IPS-NIHi7 (cell line): ENCODE results near the gene FAM78A.

ENCODE experiments used
- DNase-seq: peaks from one replicate; pipeline ENCODE4 v3.0.0; 2012; ENCODE audit warnings: mixed read lengths; ENCODE audit errors: extremely low spot score

FAM78A gene

DNA sequence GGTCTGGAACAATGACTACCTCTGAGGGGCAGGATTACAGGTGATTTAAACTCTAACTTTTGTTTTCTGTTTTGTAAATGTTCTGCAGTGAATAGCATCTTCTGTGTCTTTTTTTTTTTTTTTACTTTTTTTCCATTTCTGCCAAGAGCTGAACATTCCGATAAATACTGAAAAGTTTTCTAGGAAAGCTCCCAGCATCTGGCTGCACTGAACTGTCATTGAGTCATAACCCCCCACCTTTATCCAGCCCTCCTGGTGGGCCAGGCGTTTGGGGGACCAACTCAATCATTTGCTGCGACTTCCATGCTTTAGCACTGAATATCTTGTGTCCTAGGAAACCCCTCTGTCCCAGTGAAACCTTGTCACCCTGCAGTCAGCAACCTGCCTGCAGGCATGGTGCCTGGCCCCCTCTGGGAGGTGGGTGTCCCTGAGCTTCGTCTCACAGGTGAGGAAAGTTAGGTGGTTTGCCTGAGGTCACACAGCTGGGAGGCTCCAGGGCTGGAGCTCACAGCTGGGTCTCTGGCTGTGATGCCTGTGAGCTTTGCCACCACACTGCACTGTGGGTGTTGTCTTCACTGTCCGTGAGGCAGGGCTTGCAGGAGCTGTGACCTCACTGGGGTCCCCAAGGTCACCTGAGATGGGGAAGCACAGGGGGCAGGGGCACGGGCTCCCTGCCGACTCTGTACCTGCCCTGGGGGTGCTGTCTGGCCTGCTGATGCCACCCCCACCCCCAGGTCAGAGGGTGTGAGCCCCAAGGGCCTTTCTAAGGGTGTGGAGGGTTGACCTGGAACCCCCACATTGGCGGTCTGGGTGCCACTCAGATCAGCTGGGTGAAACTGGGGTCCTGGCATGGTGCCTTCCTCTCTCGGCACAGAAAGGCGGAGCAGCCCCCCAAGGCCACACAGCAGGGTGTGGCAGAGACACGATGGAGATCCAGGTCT is 27.3 kb upstream of the FAM78A start:
- no peak for DNase-seq

DNA sequence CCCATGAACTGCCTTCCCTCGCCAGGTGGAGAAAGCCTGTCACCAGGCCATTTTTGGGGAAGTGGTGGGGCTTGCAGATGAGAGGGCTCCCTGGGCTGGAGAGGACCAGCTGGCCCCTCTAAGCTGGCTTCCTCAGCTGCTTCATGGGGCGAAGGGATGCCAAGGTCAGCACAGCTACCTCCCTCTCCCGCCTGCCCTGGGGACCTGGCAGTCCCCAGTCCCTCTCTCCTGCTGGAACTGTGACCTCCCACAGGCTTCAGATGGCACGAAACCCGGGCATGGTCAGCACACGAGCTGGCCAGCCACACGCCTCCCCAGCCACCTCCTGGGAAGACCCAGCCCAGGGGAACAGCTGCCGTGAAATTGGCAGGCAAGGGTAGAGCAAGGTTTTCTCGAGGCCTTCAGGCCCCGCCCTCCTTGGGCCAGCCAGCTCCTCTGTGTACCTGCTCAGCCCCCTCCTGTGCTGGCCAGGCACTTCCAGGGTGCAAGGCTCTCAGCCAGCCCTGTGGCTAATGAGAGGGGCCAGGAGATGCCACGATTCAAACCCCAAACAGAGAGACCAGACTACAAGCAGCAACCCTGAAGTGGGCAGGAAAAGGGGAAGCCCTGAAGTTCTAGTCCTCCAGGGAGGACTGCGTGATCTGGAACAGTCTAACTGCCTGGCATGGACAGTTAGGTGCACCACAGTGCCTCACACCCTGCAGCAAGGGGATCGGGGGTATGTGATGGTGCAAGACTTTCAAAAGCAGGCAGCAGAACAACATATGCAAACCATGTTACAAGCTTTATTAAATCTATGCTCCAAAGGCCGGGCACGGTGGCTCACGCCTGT is 26.1 kb upstream of the FAM78A start:
- DNase-seq = no peak

DNA sequence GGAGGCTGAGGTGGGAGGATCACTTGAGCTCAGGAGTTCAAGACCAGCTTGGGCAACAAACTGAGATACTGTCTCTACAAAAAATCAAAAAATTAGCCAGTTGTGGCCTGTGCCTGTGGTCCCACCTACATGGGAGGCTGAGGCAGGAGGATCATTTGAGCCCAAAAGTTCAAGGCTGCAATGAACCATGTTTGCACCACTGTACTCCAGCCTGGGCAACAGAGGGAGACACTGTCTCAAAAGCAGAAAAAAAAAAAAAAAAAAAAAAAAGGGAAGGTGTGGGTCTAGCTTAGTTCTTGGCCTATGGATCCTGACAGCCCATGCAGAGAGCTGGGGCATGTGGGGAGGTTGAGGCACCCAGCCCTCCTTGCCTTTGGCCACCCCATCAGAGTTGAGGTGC is 24.1 kb upstream of the FAM78A start:
- DNase-seq = no peak

DNA sequence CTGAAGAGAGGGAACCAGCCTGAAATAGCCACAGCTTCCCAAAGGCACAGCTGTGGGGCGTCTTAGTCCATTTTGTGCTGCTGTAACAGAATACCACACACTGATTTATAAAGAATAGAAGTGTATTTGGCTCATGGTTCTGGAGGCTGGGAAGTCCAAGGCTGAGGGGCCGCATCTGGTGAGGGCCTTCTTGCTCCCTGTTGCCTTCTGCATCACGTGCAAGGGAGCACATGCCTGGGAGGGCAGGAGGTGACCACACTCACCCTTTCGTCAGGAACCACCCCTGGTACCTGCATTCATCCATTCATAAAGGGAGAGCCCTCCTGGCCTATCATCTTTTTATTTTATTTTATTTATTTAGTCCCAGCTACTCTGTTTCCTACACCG is 23.6 kb upstream of the FAM78A start:
- DNase-seq = no peak

DNA sequence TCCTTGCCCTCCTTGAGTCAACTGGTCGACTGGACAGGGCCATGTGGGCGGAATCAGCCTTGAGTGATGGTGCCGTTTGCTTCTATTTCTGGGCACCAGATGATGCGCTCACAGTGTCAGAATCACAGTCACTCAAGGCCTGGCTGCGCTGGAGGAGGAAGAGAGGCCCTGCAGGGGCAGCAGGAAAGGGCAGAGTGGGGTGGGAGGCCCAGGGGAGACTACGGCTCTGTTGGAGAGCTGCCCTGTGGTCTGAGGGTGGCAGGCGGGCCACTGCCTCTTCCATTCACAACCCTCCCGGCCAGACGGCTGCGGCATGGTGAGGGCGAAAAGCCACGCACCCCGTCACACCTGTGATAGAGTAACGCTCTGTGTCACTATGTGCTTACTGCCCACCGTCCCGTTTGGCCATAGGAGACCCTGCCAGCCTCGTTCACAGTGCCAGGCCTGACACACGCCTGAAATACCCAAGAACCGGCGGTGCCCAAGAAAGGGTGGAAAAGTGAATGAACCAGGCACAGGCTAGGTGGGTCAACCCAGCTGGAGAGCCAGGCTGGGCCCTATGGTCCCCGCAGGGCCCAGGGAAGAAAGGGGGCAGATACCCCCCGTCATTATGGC is 23.1 kb upstream of the FAM78A start:
- no peak for DNase-seq

DNA sequence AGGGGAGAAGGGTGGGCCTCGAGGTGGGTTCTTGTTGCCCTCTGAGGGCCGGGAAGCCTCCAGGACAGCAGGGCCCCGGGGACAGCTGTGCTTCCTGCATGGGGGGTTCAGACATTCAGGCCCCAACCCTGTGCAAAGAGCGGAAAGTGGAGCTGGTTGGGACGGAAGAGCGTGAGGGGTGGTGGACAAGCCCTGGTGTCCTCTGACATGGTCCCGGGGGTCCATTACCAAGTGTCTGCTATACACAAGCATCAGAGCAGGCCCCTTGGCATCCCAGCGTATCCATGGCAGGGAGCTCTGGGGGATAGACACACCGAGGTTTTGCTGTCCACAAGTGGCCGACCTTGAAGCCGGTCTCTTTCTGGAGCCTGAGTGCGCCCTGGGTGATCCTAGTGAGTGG is 22.5 kb upstream of the FAM78A start:
- no peak for DNase-seq

DNA sequence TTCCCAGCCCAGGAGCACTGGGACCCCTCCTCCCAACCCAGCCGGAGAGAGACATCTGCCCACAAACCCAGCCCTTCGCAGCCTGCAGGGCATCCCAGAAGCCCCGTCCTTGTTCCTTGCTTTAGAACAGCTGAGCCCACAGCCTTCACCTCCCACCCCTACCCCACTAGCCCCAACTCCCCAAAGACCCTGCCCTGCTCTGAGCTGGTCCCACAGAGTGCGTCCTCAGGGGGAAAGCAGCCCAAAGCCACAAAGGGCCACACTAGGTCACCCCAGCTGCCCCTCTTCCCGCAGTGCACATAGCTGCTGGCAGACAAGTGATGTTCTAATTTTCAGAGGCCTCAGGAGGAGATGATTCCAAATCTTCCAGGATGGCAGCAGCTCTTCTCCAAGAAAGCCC is 22.0 kb upstream of the FAM78A start:
- DNase-seq = no peak

DNA sequence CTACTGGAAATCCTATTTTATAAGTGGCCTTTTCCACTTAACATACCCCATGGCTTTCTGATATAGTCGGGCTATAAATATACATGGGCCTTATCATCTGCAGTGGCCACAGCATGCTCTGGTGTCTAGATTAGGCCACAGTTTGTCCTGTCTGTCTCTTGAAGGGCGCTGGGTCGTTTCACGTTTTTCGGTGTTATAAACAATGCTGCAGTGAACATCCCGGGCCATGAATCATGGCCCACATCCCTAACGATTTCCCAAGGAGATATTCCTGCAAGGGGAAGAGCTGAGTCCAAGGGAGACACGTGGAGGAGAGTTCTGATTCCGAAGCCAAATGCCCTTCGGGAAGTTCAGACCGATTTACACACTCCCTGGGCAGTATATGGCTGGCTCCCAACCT is 21.6 kb upstream of the FAM78A start:
- DNase-seq = no peak

DNA sequence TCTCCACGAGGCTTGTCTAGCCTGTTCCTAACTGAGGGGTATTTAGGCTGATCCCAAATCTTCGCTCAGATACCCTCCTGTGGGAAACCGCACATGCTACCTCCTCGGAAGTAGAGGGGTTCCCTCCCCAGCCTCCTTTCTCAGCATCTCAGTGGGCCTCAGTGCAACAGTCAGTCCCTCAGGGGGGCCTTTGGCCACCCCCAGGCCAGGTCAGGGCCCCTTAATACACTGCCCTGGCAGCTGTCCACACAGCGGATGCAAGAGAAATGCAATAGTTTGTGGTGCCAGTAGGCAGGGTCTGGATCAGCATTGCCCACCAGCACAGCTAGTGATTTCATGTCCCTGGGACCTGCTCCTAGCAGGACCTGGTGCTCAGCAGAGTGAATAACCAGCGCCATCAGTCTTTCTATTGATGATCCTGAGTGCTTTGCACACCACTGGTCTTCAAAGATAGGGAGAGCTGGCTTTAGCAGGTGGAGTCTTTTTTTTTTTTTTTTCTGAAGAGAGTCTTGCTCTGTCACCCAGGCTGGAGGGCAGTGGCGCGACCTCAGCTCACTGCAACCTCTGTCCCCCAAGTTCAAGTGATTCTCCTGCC is 20.7 kb upstream of the FAM78A start:
- DNase-seq = no peak

DNA sequence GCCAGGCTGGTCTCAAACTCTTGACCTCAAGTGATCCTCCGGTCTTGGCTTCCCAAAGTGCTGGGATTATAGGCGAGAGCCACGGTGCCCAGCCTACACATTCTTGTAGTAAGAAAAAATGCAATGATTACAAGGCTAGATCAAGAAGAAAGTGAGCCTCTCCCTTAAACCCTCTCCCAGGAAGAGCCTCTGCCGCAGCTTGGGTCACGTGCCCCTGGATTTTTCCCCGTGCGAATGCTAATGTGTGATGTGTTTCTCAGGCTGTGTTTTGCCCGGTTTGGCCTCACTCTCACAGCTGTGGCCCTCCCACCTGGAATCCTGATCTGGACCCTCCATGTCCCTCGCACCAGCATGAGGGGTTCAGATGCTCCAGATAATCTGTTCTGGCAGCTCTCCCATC is 20.1 kb upstream of the FAM78A start:
- no peak for DNase-seq

DNA sequence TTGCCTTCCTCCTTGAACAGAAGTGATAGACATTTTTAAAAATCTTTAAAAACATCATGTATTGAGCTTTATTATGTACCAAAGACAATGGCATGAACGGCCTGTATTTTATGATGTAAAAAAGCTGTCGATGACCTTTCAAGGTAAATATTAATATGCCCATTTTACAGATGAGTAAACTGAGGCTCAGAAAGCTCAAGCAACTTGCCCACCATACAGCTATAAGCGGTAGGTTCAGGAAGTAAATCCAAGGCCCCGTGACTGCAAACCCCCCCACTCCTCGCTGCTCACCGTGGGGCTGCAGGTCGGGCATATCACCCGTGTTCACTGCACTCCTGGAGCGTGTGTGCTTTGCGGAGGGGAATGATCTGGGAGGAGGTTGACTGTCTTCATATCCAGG is 16.6 kb upstream of the FAM78A start:
- DNase-seq = no peak

DNA sequence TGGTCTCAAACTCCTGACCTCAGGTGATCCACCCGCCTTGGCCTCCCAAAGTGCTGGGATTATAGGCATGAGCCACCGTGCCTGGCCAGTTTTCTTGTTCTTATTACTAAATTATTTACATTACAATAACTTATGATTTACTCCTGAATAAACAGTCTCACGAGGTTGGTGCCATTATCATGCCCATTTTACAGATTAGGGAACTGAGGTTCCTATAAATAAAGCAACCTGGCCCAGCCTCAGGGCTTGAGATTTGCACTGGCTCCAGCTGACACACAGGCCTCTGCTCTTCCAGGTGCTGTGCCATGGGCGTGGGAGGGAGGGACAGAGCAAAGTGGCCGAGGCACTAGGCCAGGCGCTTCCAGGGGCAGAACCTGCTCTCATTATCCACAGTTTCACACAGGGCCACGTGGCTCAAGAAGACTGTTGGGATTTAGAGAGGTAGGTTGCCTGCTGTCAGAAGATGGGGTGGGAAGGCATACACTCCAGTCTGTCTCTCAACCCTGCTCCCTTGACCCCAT is 15.5 kb upstream of the FAM78A start:
- DNase-seq = no peak

DNA sequence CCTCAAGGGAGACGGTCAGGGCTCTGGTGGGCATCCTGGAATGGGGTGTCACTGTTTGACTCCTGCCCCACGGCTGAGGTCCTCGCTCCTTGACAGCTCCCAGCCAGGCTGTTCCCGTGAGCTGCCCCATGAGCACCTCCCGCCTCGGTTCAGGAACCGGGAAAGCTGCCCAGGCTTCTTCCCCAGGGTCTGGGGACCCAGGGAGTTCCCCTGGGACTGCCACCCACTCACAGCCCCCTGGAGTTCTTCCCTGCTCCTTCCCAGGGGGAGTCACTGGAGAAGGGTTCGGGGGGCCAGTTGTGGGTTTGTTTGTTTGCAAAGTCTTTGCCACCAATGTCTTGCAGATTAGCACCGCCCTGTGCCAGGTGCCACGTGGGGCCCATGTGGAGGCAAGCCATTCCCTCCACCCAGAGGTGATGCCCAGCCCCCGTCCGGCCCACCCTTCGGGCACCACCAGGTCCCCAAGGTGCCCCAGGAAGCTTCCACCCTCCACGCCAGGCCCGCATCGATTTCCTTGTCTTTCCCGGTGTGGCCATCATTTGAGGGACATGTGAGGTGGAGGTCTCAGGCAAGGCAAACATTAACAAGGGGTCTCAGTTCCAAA is 14.6 kb upstream of the FAM78A start:
- DNase-seq = no peak

DNA sequence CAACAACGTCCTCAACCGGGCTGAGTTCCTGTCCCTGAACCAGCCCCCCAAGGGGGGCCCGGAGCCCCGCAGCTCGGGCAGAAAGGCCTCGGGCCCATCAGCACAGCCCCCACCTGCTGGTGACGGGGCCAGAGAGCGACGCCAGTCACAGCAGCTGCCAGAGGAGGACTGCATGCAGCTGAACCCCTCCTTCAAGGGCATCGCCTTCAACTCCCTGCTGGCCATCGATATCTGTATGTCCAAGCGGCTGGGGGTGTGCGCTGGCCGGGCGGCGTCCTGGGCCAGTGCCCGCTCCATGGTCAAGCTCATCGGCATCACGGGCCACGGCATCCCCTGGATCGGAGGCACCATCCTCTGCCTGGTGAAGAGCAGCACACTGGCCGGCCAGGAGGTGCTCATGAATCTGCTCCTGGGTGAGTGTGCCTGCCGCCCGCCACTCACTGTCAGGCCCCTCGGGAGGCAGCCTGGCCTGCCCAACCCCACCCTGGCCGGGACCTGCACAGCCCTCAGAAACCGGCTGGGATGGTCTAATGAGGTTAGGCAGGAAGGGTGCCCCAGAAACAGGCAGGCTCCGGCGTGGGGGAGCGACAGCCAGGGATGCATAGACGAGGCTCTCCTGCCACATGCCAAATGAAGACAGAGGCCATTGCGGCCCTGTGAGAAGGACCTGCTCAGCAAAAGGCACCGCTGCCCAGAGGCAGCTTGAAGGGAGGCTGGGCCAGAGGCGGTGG is 13.9 kb upstream of the FAM78A start:
- DNase-seq = no peak

DNA sequence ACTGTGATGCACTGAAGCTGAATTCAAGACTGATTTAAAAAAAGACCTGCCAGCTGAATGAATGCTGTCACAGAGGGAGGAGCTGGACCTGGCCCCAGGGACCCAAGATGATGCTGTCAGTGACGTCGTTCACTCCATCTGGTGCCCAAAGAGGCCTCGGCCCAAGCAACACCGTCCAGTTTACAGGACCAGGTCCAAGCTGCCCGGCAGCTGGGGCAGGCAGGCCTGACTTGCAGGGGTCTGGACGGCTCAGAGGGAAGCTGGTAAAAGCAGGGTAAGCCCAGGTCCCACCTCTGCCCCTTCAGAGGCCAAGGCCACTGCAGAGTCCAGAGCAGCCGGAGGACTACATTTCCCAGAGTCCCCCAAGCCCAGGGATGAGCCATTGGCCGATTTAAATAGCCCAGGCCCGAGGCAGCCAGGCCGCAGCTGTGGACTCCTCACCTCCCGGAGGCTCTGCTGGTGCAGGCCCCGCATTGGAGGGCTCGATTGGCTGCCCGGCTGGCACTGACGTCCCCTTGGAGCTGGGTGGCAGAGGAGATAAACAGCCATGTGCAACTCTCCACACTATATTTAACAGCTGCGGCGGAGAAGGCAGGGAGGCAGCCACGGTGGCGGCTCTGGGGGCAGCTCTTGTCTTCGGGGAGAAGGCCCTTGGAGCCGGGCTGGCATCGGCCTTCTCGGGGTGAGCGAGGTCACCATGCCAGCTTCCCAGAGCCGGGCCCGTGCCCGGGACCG is 13.2 kb upstream of the FAM78A start, which contains the start of gene PLPP7:
PLPP7 (plus strand) TSS at position 423 of the 735 bp plus-strand sequence; CDS start at position 698, 275 bp downstream.
- DNase-seq = peak; percentile 86

DNA sequence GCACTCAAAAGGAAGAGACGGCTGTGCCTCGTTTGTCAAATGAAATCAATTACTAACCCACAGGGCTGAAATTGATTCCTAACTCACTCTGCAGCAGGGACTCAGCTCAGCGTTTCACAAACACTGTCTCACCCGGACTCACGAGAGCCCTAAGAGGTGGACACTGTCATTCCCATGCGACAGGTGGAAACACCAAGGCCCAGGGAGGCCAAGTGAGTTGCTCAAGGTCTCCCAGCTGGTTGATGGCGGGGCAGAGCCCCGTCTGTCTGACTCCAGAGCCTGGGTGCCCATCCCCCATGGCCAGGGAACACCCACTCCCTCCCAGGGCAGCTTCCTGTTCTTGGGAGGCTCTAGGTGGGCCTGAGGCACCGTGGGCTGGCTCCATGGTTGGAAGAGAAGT is 11.9 kb upstream of the FAM78A start:
- no peak for DNase-seq

DNA sequence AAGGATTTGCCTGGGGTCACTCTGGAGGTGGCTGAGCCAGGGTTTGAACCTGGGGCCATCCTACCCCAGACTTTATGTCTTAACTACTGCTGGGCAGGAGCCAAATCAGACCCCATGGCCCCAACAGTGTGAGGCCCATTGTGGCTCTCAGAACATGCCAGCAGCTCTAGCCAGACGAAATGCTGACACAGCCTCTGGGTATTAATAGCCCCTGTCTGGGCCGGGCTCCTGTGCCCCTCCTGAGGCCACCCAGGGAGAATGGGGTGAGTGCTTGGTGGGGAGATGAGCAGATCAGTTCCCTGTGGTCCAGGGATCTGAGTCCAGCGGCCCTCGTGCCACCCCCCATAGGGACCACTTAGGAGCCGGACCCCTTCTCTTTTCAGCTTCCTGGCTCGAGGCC is 11.0 kb upstream of the FAM78A start:
- DNase-seq = no peak

DNA sequence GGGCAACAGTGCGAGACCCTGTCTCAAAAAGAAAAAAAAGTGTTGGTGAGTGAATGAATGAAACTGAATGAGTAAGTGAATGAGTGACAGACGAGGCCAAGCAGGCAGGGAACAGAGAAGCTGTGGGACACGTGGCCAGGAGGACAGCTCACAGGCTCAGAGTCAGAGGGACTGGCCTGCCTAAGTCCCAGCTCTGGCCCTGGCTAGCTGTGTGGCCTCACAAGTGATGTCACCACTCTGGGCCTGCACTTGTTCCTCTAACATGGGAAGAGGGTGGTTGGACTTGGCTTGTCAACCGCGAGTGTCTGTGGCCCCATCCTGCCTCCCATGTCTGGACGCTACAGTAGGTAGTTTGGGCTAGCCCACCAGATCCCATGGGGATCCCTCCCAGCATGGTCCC is 8.5 kb upstream of the FAM78A start:
- DNase-seq = no peak

DNA sequence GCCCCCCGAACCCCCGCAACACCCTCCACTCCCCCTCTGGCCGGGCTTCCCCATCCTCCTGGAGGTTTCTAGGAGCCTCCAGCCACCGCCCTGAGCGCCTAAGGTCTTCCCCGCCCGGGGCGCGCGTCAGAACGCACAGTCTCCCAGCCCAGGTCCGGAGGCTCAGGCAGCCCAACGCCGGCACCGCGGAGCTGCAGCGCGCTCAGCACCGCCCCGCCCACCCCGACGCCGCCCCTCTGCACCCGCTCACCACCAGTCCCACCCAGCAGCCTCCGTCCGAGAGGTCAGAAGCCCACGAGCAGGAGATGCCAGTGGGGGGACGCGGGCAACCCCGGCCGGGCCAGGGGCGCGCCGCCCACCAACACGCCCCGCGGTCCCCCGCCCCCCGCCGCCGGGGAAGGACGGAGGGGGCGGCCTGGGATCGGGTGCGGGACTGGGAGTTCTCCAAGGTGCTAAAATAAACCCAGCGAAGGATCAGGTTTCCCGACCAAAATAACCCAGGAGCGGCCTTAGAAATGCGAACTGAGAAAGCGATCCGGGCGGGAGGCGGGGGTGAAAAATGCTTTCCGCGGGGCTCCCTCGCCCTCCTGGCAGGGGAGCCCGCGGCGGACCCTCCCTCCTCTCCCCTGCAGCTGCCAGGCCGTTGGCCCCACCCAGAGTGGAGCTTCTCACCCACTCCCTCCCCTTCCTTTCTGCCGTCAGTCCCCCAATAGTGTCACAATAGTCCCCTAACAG is 6.5 kb upstream of the FAM78A start:
- DNase-seq = peak; percentile 85
